HG02798 (cell line): ENCODE measurements around the gene FEZF1.

ENCODE experiments used
- ATAC-seq: cut with Tn5 transposase; IDR thresholded peaks from one replicate; pipeline ENCODE4 v1.9.1; 2021; ENCODE audit warnings: mild to moderate bottlenecking; ENCODE audit not compliant: unreplicated experiment, poor library complexity

The FEZF1 gene

DNA sequence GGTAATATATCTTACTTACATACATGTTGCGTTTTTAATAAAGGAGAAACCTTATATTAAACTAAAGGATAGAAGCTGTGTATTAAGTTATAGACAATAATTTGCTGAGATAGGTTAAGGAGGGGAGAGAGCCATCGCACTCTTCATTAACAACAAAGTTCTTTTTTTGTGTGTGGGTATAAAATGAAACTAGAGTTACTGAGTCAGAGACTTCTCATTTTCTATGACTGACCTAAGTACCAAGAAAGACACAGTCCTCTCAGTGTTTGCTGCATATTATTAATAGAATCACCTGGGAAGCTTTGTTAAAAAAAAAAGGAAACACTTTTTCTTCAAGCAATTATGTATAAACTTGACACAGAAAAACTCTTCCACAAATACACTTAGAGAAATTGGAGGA, 31.4 kb downstream of the FEZF1 start:
- ATAC-seq: no peak

DNA sequence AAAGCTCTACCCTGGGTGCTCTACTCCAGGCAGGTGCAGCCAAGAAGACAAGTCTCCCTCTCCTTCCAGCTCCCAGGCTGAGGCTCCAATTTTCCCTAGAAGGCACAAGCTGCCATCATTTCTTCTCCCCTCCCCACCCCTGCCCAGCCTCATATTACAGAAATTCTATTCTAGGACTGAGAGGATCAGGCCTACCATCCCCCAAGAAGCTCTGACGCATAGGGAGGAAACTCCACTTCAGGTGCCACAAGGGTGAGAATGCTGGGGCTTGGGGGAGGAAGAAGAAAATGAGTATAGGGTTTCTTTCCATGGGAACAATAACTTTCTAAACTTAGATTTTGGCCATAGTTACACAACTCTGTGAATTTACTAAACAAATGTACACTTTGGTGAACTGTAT, 35.3 kb downstream of the FEZF1 start:
- no peak for ATAC-seq

DNA sequence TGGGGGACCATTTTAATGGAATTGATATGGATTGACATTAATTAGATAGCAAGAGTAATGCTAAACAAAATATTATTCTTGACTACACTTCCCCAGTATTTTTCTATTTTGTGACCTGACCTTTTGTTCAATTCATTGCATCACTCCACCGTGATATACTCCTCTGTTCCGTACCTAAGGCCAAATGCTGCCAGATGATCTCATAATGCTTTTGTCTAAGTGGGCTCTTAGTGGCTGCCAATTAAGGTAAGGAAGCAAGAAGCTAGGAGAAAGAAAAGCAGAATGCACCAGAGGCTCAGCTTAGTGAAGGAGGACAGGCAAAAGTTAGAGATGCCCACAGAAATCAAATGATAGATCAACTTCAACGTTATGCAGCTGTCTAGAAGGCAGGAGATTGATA, 36.4 kb downstream of the FEZF1 start:
- no peak for ATAC-seq

DNA sequence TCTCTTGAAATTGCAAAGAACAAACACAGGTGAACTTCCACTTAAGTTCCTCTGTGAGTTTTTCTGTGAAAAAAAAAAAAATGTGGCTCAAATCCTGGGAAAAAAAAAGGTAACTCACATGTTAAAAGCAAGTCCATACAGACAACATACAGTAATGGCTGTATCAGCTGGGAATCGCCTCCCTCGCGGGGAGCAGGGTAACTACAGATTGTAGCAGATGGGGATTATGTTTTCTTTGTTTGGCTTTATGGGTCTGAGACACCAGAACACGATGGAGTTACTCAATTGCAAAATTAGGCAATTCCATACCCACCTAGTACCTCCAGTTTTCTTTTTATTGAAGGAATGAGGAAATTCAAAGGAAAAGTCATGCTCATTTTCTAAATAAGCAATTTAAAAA, 42.3 kb downstream of the FEZF1 start:
- ATAC-seq: no peak

DNA sequence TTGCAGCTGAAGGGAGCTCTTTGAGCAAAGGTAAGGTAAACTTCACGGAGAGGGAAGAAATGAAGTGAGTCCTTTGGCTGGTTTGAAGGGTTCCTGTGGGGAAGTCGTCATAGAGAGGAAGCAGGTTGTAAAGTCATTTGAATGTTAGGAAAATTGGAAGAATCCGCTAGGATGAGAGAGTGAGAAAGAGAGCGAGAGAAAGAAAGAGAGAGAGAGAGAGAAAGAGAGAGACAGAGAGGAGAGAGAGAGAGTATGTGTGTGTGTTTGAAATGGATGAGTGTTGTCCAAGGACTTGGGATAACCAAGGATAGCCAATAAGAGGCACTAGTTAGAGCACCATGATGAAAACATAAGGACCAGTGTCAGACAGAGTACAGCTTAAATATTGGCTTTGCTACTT, 43.1 kb downstream of the FEZF1 start:
- ATAC-seq: no peak

DNA sequence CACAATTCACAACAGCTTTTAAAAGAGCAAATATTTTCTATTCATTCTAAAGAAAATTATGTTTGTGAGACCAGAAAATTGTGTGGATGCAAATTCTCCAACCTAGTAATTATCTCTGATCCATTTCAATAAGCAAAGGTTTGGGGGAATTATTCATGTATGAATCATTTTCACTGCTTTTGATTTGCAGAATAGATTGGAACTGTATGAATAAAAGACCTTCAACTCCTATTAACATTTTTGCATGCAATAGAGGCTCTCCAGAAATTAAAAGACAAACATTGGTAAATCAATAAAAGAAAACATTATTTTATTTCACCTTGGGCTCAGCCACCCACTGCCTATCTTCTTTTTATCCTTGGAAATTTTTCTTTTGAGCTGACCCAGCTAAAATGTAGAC, 43.5 kb downstream of the FEZF1 start:
- no peak for ATAC-seq

DNA sequence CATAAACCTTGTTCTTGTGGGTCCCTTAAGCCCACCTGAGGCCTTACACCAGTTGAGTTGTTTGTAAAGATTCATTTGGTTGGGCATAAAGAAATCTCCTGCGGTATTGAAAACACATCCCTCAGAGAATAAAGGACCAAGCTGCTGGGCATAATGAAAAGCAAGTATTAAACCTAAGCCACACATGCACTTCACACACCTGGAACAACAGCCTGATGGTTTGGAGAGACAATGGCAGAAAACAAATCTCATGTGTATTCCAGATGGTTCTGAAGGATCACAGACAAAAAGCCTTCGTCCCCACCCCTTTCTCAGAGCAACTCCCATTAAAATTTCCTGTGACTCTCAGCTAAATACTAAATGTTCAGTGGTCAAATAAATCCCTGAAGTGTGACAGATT, 44.2 kb downstream of the FEZF1 start:
- no peak for ATAC-seq

DNA sequence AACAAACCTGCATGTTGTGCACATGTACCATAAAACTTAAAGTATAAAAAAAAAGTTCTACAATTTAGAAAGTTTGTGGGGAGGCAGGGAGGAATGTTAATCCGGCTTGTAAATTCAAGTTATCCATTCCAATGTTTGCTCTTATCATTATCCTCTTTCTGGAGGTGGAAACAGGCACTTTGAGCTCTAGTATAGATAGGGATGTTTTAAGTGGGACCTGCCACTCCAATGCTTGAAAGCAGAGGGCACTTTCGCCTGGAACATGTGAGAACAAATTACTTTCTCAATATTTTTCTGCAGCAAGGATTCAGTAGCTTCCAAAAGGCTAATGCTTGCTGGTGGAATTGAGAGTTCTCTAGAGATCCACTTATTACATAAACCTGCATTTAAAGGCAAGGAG, 45.6 kb downstream of the FEZF1 start:
- ATAC-seq: no peak

DNA sequence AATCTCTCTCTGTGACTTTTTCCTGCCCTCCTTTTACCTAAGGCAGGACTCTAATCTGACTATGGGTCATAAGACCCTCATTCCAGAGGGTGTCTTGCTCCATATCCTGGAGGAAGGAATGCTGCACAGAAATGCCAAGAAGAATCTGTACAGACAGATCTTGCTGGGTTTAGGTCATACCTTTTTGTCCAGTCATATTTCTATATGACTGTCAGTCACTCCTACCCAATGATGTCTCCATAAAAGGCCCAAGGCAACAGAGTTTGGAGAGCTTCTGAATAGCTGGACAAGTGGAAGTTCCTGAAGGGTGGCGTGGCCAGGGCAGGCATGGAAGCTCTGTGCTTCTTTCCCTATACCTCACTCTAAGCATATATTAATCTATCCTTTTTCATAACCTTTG, 47.5 kb downstream of the FEZF1 start:
- no peak for ATAC-seq

DNA sequence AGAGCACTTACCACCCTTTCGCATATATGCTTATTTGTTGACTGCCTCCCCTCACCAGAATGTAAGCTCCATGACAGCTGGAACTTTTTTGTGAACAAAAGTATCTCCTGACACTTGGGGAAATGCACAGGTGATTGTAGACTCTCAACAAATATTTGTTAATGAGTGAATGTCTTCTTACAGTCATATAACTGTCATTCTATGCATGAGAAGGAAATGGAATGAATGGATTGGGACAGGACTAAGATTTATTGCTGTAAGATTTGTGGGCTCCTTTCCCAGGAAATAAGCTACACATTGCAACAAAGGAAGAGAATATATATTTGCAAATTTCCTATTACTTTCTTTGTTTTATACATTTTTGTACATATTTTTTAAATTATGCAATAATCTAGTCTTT, 48.5 kb downstream of the FEZF1 start:
- no peak for ATAC-seq

DNA sequence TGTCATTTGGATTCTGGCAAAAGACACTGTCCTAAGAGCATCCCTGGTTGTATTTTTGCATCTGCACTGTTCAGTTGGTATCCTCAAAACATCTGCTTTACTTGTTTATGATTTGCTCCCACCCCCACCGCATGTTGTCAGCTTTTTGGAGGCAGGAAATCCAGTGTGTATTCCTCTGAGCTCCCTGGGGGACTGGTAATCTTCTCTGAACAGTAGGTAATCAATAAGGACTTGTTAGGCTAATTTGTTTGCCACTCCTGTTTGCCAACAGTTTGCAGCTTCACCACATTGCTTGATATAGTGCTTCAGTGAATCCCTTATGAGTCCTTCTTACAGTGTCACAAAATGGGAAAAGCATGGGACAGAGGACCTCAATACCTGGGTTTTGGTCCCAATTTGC, 49.1 kb downstream of the FEZF1 start:
- ATAC-seq: no peak
